H9 (cell line): ENCODE results near the gene CLDN16. TPM values are rescaled to one million over a fixed set of nuclear protein-coding genes. Genes with fewer than 3 reads are reported as not detected.

Experiments used
- DNase-seq: peaks from one replicate; pipeline ENCODE4 v3.0.0-alpha.2; 2017
- H2AFZ ChIP-seq: one replicate; pipeline ENCODE4 v1.6.1; 2013; ENCODE audit warnings: mild to moderate bottlenecking, low read length, control low read depth, moderate library complexity
- H2AK5ac ChIP-seq: 2 replicates; pipeline ENCODE4 v1.6.1; 2013; ENCODE audit warnings: low read length, control low read depth, mixed read lengths; ENCODE audit not compliant: insufficient read length
- H2BK120ac ChIP-seq: one replicate; pipeline ENCODE4 v1.6.1; 2013; ENCODE audit warnings: low read depth, mild to moderate bottlenecking, low read length, control low read depth, inconsistent platforms; ENCODE audit not compliant: poor library complexity, severe bottlenecking
- H2BK12ac ChIP-seq: 2 replicates; pipeline ENCODE4 v1.6.1; 2013; ENCODE audit warnings: low read length, control low read depth, mixed read lengths, low read depth; ENCODE audit not compliant: insufficient read length
- H2BK15ac ChIP-seq: 2 replicates; pipeline ENCODE4 v1.6.1; 2013; ENCODE audit warnings: low read depth, low read length, control low read depth
- H2BK20ac ChIP-seq: one replicate; pipeline ENCODE4 v1.6.1; 2013; ENCODE audit warnings: low read depth, mild to moderate bottlenecking, low read length, control low read depth, inconsistent platforms; ENCODE audit not compliant: poor library complexity, severe bottlenecking
- H2BK5ac ChIP-seq: 2 replicates; pipeline ENCODE4 v1.6.1; 2013; ENCODE audit warnings: low read length, control low read depth, mixed read lengths; ENCODE audit not compliant: insufficient read length
- H3K14ac ChIP-seq: 2 replicates; pipeline ENCODE4 v1.6.1; 2013; ENCODE audit warnings: low read length, control low read depth; ENCODE audit not compliant: insufficient read depth
- H3K18ac ChIP-seq: 2 replicates; pipeline ENCODE4 v1.6.1; 2013; ENCODE audit warnings: low read depth, mild to moderate bottlenecking, mixed read lengths, low read length, control low read depth; ENCODE audit not compliant: insufficient read length
- H3K23ac ChIP-seq: 2 replicates; pipeline ENCODE4 v1.6.1; 2013; ENCODE audit warnings: low read length, control low read depth, mixed read lengths, low read depth; ENCODE audit not compliant: insufficient read length
- H3K23me2 ChIP-seq: 2 replicates; pipeline ENCODE4 v1.6.1; 2013; ENCODE audit warnings: low read depth, mild to moderate bottlenecking, mixed read lengths, low read length, control low read depth; ENCODE audit not compliant: insufficient read length, poor library complexity, severe bottlenecking
- H3K27ac ChIP-seq: 2 replicates; pipeline ENCODE4 v1.5.1; 2013; ENCODE audit warnings: low read length, control low read depth, mixed read lengths, low read depth; ENCODE audit not compliant: insufficient read length
- H3K27me3 ChIP-seq: 2 replicates; pipeline ENCODE4 v1.6.1; 2013; ENCODE audit warnings: low read length, control low read depth, inconsistent platforms; ENCODE audit not compliant: insufficient read depth
- H3K4ac ChIP-seq: 2 replicates; pipeline ENCODE4 v1.6.1; 2013; ENCODE audit warnings: low read depth, mild to moderate bottlenecking, control low read depth, inconsistent platforms, low read length, moderate library complexity
- H3K4me1 ChIP-seq: 2 replicates; pipeline ENCODE4 v1.6.1; 2013; ENCODE audit warnings: low read length, control low read depth, inconsistent platforms; ENCODE audit not compliant: insufficient read depth
- H3K4me2 ChIP-seq: 2 replicates; pipeline ENCODE4 v1.6.1; 2013; ENCODE audit warnings: low read length, control low read depth, mixed read lengths; ENCODE audit not compliant: insufficient read length, insufficient read depth
- H3K56ac ChIP-seq: 2 replicates; pipeline ENCODE4 v1.6.1; 2013; ENCODE audit warnings: low read depth, mild to moderate bottlenecking, mixed read lengths, low read length, control low read depth; ENCODE audit not compliant: insufficient read length
- H3K79me1 ChIP-seq: 2 replicates; pipeline ENCODE4 v1.6.1; 2013; ENCODE audit warnings: low read depth, mild to moderate bottlenecking, moderate library complexity, low read length, control low read depth, inconsistent platforms; ENCODE audit not compliant: insufficient read depth, poor library complexity, severe bottlenecking
- H3K79me2 ChIP-seq: 2 replicates; pipeline ENCODE4 v1.6.1; 2013; ENCODE audit warnings: low read length, control low read depth, inconsistent platforms; ENCODE audit not compliant: insufficient read depth
- H3K9ac ChIP-seq: 2 replicates; pipeline ENCODE4 v1.6.1; 2013; ENCODE audit warnings: low read length, control low read depth, mixed read lengths; ENCODE audit not compliant: insufficient read length; ENCODE audit errors: extremely low read depth
- H3K9me3 ChIP-seq: one replicate; pipeline ENCODE4 v1.6.1; 2013; ENCODE audit warnings: low read depth, low read length, inconsistent platforms; ENCODE audit not compliant: control insufficient read depth
- H3T11ph ChIP-seq: one replicate; pipeline ENCODE4 v1.6.1; 2013; ENCODE audit warnings: mild to moderate bottlenecking, low read length, control low read depth, inconsistent platforms
- H4K20me1 ChIP-seq: one replicate; pipeline ENCODE4 v1.6.1; 2013; ENCODE audit not compliant: control insufficient read depth, insufficient read length, insufficient read depth
- H4K5ac ChIP-seq: 2 replicates; pipeline ENCODE4 v1.6.1; 2013; ENCODE audit warnings: low read depth, mild to moderate bottlenecking, mixed read lengths, low read length, control low read depth; ENCODE audit not compliant: insufficient read length
- H4K8ac ChIP-seq: replicated peaks from 2 replicates; pipeline ENCODE4 v1.6.1; 2013; ENCODE audit warnings: low read length, control low read depth, mixed read lengths, low read depth; ENCODE audit not compliant: insufficient read length
- H4K91ac ChIP-seq: 2 replicates; pipeline ENCODE4 v1.6.1; 2013; ENCODE audit warnings: low read depth, mild to moderate bottlenecking, moderate library complexity, mixed read lengths, low read length, control low read depth; ENCODE audit not compliant: insufficient read length
- H3K27ac Mint-ChIP-seq, 3 experiments: 2 replicates in 2 of 3; 3 replicates in 1 of 3; pipeline ENCODE4 v1.8.0; 2020 to 2021; ENCODE audit warnings: mixed read lengths in 3 of 3, mild to moderate bottlenecking in 1 of 3, moderate library complexity in 1 of 3
- H3K27me3 Mint-ChIP-seq: 2 replicates; pipeline ENCODE4 v1.8.0; 2021; ENCODE audit warnings: low read depth, mild to moderate bottlenecking, moderate library complexity, mixed read lengths
- H3K36me3 Mint-ChIP-seq, 3 experiments: 2 replicates in 2 of 3; 3 replicates in 1 of 3; pipeline ENCODE4 v1.8.0; 2020 to 2021; ENCODE audit warnings: low read depth in 3 of 3, mixed read lengths in 3 of 3; ENCODE audit not compliant: insufficient read depth in 1 of 3
- H3K4me1 Mint-ChIP-seq, 2 experiments: 2 replicates each; pipeline ENCODE4 v1.8.0; 2020; ENCODE audit warnings: mixed read lengths in 2 of 2
- H3K4me3 Mint-ChIP-seq, 2 experiments: 2 replicates in 1 of 2; 3 replicates in 1 of 2; pipeline ENCODE4 v1.8.0; 2020 to 2021; ENCODE audit warnings: mild to moderate bottlenecking in 2 of 2, mixed read lengths in 2 of 2, moderate library complexity in 1 of 2
- H3K9me3 Mint-ChIP-seq, 2 experiments: 2 replicates in 1 of 2; 3 replicates in 1 of 2; pipeline ENCODE4 v1.8.0; 2020; ENCODE audit warnings: mild to moderate bottlenecking in 2 of 2, mixed read lengths in 2 of 2, moderate library complexity in 1 of 2
- WGBS: extraction: QIAGEN DNeasy Blood & Tissue Kit; methylation state at CpG from one replicate; pipeline ENCODE4 v1.1.7; 2013; ENCODE audit warnings: missing lambda C conversion rate, low lambda C conversion rate, mixed read lengths; ENCODE audit not compliant: insufficient read length; ENCODE audit errors: extremely low coverage; 5-methylcytosine and 5-hydroxymethylcytosine counted together
- total RNA-seq: library from RNA; stranded (reverse); gene quantifications from 2 replicates; pipeline ENCODE4 v1.2.1, GENCODE V29; 2021
- TF ChIP-seq, protein P1 (sequence below): fragments of 200-600 bp; sonication (generic); conservative IDR thresholded peaks from 3 replicates; pipeline ENCODE4 v1.8.0; 2021; ENCODE audit warnings: antibody characterized with exemption, mild to moderate bottlenecking

CLDN16 gene
- total RNA-seq, 1 experiment from 2014 or later: not detected

DNA sequence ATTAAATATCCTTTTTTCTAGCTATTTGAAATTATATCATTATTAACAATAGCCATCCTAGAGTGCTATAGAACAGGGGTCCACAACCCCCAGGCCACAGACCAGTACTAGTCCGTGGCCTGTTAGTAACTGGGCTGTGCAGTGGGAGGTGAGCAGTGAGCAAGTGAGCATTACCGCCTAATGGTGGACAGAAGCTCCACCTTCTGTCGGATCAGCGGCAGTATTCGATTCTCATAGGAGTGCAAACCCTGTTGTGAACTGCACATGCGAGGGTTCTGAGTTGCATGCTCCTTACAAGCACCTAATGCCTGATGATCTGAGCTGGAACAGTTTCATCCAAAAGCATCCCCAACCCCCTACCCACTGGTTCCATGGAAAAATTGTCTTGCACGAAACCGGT, 11.7 kb downstream of the CLDN16 start:
- TF ChIP-seq, protein P1, sequence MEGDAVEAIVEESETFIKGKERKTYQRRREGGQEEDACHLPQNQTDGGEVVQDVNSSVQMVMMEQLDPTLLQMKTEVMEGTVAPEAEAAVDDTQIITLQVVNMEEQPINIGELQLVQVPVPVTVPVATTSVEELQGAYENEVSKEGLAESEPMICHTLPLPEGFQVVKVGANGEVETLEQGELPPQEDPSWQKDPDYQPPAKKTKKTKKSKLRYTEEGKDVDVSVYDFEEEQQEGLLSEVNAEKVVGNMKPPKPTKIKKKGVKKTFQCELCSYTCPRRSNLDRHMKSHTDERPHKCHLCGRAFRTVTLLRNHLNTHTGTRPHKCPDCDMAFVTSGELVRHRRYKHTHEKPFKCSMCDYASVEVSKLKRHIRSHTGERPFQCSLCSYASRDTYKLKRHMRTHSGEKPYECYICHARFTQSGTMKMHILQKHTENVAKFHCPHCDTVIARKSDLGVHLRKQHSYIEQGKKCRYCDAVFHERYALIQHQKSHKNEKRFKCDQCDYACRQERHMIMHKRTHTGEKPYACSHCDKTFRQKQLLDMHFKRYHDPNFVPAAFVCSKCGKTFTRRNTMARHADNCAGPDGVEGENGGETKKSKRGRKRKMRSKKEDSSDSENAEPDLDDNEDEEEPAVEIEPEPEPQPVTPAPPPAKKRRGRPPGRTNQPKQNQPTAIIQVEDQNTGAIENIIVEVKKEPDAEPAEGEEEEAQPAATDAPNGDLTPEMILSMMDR: no peak
- Mint-ChIP-seq H3K4me1 (no peaks in the 10 kb centered on the region), H3K27ac (no peak overlapping the region), H3K36me3 (no peaks in the 10 kb centered on the region), H3K4me3 (no peak overlapping the region), H3K9me3 (no peaks in the 10 kb centered on the region), H3K27me3 (no peaks in the 10 kb centered on the region)
- no peak overlapping the region for H3K27ac ChIP-seq
- no peak overlapping the region for H4K91ac ChIP-seq
- no peak overlapping the region for H2AFZ ChIP-seq
- no peak overlapping the region for H2BK12ac ChIP-seq
- no peak overlapping the region for H3K18ac ChIP-seq
- no peak overlapping the region for H3K23ac ChIP-seq
- no peak for DNase-seq
- no peak overlapping the region for H4K8ac ChIP-seq
- H4K20me1 ChIP-seq: no peaks in the 10 kb centered on the region
- no peak overlapping the region for H2AK5ac ChIP-seq
- WGBS: no CpG with 5 or more reads among the region's 8 CpGs
- H3K79me1 ChIP-seq: no peaks in the 10 kb centered on the region
- no peaks in the 10 kb centered on the region for H3K23me2 ChIP-seq
- no peak overlapping the region for H3T11ph ChIP-seq
- H2BK5ac ChIP-seq: no peak overlapping the region
- H3K79me2 ChIP-seq: no peaks in the 10 kb centered on the region
- H3K4me1 ChIP-seq: no peaks in the 10 kb centered on the region
- H3K27me3 ChIP-seq: no peaks in the 10 kb centered on the region
- H4K5ac ChIP-seq: no peak overlapping the region
- no peak overlapping the region for H3K9ac ChIP-seq
- H2BK20ac ChIP-seq: no peak overlapping the region
- no peak overlapping the region for H3K4ac ChIP-seq
- no peaks in the 10 kb centered on the region for H3K9me3 ChIP-seq
- H3K56ac ChIP-seq: no peak overlapping the region
- no peak overlapping the region for H2BK15ac ChIP-seq
- H2BK120ac ChIP-seq: no peak overlapping the region
- H3K4me2 ChIP-seq: no peak overlapping the region
- no peak overlapping the region for H3K14ac ChIP-seq
